Measurements from ENCODE around the gene PLA2G12A. TPM values are rescaled to one million over a fixed set of nuclear protein-coding genes. Genes with fewer than 3 reads are reported as not detected.

The PLA2G12A gene
- total RNA-seq, 1 donor from 2014 or later: 20.3 TPM

DNA sequence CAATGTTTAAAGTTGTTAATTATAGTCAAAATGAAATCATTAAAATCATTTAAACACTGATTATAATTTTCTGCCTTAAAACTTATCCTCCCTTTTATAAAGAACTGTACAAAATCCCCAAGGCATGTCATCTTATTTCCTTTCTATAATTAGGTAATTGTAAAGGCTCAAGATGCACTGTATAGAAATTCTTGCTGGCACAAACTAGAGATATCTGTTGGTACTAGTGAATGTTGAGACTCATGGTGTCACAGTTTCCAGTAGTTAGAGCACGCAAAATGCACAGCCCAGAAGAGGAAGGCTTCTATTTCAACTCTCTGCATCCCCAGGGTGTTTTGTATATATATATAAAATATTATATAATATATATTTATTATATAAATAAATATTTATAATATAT lies 22.7 kb upstream of the PLA2G12A start:
- TF ChIP-seq, protein P1, sequence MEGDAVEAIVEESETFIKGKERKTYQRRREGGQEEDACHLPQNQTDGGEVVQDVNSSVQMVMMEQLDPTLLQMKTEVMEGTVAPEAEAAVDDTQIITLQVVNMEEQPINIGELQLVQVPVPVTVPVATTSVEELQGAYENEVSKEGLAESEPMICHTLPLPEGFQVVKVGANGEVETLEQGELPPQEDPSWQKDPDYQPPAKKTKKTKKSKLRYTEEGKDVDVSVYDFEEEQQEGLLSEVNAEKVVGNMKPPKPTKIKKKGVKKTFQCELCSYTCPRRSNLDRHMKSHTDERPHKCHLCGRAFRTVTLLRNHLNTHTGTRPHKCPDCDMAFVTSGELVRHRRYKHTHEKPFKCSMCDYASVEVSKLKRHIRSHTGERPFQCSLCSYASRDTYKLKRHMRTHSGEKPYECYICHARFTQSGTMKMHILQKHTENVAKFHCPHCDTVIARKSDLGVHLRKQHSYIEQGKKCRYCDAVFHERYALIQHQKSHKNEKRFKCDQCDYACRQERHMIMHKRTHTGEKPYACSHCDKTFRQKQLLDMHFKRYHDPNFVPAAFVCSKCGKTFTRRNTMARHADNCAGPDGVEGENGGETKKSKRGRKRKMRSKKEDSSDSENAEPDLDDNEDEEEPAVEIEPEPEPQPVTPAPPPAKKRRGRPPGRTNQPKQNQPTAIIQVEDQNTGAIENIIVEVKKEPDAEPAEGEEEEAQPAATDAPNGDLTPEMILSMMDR (conservative IDR thresholded peaks at IDR 0.05; ENCODE audit: low read depth, low read length): no peak
- no peak overlapping the region for H3K4me3 ChIP-seq (ENCODE audit: low read depth, low read length)
- DNase-seq (ENCODE audit: low read depth): no peak

DNA sequence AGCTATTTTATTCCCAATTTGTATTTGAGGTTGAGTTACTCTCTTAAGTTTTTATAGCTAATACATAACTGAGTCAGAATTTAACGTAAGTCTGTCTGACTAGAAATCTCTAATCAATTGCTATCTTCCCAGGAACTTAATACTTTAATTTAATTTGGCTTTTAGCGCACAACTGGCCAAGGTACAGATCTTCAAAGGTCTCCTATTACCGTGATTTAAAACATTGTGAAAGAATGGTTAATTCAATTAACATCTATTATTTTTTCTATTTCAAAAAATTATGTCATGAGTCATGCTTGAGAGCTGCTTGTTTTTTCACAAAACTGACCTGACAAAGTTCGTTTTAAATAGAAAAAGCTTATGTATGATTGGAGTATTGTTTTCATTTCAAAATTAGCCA lies 22.0 kb upstream of the PLA2G12A start:
- no peak overlapping the region for H3K4me3 ChIP-seq (ENCODE audit: low read depth, low read length)
- DNase-seq (ENCODE audit: low read depth): no peak
- TF ChIP-seq, protein P1 (conservative IDR thresholded peaks at IDR 0.05; ENCODE audit: low read depth, low read length): no peak

DNA sequence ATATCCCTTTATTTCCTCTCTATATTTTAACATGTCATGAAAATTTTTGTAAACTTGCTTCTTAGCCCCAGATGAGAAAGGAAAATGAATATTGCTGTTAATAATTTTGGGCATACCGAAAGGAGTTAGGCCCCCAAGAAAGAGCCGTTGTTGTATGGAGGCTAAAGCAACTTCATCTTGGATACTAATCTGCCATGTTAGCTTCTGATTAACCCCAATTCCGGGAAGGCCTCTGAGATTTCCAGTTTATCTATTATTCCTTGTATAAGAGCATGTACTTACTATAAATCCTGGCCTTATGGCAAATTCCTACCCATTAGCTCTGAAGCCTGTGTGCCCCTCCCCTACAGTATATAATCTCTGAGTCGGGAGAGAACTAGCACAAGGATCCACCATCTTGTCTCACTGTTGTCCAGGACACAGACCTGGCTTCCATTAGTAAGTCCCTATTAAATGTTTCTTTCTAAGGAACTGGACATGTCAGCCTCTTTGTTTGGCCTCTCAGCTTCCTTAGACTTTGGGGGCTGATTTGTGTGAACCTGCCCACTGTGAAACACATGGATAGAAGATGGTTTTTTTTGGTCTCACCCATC lies 20.9 kb upstream of the PLA2G12A start:
- TF ChIP-seq, protein P1 (conservative IDR thresholded peaks at IDR 0.05; ENCODE audit: low read depth, low read length): no peak
- H3K4me3 ChIP-seq (ENCODE audit: low read depth, low read length): no peak overlapping the region
- no peak for DNase-seq (ENCODE audit: low read depth)

DNA sequence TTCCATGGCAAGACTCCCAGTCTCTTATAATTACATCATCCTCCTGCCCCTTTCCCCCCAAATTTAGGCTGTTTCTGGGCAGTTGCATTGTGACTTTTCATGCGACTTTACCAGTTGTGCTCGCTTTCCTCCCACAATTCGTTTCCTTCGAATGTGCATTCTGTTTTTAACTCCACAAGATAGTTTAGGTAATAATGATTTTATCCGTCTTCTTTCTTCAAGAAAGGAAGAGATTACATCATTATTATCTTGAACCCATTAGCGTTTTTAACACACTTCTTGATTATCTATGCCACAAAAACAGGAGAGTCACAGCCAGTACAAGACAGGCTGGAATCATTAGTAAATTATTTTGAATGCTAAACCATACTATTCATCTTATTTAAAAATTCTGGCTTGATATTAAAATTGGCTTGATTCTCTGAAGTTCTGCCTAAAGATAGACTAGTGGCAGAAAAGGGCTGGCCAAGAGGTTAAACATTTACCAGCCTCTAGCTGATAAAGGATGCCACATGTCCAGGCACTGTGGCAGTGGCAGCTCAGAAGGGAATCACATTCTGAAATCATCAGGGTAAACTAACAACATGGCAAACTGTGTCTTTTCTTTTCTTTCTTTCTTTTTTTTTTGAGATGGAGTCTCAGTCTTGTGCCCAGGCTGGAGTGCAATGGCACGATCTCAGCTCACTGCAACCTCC lies 19.7 kb upstream of the PLA2G12A start:
- H3K4me3 ChIP-seq (ENCODE audit: low read depth, low read length): no peak overlapping the region
- no peak for DNase-seq (ENCODE audit: low read depth)
- TF ChIP-seq, protein P1 (conservative IDR thresholded peaks at IDR 0.05; ENCODE audit: low read depth, low read length): no peak

DNA sequence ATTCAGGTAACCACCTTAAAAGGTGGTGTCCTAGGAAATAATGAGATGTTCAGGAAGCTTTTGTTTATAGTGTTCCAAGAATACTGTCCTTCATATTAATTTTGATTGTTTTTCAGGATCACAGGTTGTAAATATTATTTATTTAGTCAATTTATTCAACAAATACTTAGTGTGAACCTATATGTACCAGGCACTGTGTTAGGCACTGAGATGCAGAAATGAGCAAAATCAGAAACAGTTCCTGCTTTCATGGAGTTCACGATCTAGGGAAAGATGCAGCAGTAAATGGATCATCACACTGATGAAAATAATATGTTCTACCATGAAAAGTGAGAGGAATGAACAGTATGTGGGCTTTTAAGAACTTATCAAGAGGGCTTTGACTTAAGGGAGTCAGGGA lies 18.2 kb upstream of the PLA2G12A start:
- TF ChIP-seq, protein P1 (conservative IDR thresholded peaks at IDR 0.05; ENCODE audit: low read depth, low read length): no peak
- no peak overlapping the region for H3K4me3 ChIP-seq (ENCODE audit: low read depth, low read length)
- DNase-seq (ENCODE audit: low read depth): no peak

GRCh38 chr4:109746728-109747127 lies 16.9 kb upstream of the PLA2G12A start:
- no peak overlapping the region for H3K4me3 ChIP-seq (ENCODE audit: low read depth, low read length)
- no peak for DNase-seq (ENCODE audit: low read depth)
- TF ChIP-seq, protein P1 (conservative IDR thresholded peaks at IDR 0.05; ENCODE audit: low read depth, low read length): no peak

DNA sequence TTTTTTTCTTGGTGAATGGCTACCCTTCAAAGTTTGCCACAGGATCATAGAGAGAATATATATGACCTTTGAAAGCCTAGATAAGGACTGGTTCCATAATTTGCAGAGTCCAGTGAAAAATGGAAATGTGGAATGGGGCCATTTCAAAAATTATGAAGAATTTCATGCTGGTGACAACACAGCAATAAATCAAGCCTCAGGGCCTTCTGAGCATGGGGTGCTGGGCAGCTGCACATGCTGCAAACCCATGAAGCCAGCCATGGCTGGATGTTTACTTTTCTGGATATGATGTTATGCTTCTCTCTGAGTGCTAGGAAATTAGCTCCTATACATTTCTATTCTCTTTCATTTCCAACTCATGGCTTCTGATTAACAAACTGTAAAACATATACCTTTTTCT lies 16.0 kb upstream of the PLA2G12A start:
- TF ChIP-seq, protein P1 (conservative IDR thresholded peaks at IDR 0.05; ENCODE audit: low read depth, low read length): no peak
- H3K4me3 ChIP-seq (ENCODE audit: low read depth, low read length): no peak overlapping the region
- no peak for DNase-seq (ENCODE audit: low read depth)

All from epithelial cell of proximal tubule (primary cell).